ENCODE results near the gene COL2A1.

Gene COL2A1

GRCh38 chr12:48041591-48042423, 37.5 kb upstream of the COL2A1 start:
- H3K79me2 ChIP-seq (ENCODE audit: insufficient read depth, low read length), result no peaks in the 10 kb centered on the region
- no peak for TF ChIP-seq CTCF (IDR thresholded peaks at IDR 0.05; ENCODE audit: insufficient read depth, low read length, poor library complexity, severe bottlenecking)
- no peak for TF ChIP-seq EZH2phosphoT487 (conservative IDR thresholded peaks at IDR 0.05; ENCODE audit: low read length)
- H4K20me1 ChIP-seq (ENCODE audit: low read depth, low read length), result no peaks in the 10 kb centered on the region
- no peak overlapping the region for H3K4me2 ChIP-seq (ENCODE audit: low read depth, low read length, poor library complexity, severe bottlenecking)
- no peaks in the 10 kb centered on the region for H3K9me2 ChIP-seq (replicated peaks; ENCODE audit: insufficient read depth, low read length)
- H3K9ac ChIP-seq (ENCODE audit: low read length), result no peak overlapping the region
- no peak overlapping the region for H2AFZ ChIP-seq (ENCODE audit: low read depth, low read length, severe bottlenecking)
- H3K27me3 ChIP-seq (ENCODE audit: low read length), result no peaks in the 10 kb centered on the region
- no peaks in the 10 kb centered on the region for H3F3A ChIP-seq (ENCODE audit: insufficient read depth)
- H3K36me3 ChIP-seq (ENCODE audit: low read length), result 0 out of 2 replicates have a peak, but pooled peaks cover 4% of the 10 kb centered on the region
- no peak overlapping the region for H3K27ac ChIP-seq (ENCODE audit: low read depth, low read length)
- no peak overlapping the region for H3K4me3 ChIP-seq (ENCODE audit: insufficient read depth, low read length, poor library complexity, severe bottlenecking)
- H3K9me3 ChIP-seq (ENCODE audit: insufficient read depth, low read length), result no peaks in the 10 kb centered on the region

GRCh38 chr12:48040354-48040753, 36.1 kb upstream of the COL2A1 start:
- Histone ChIP-seq H3K9ac (ENCODE audit: low read length) (no peak overlapping the region), H3K27me3 (ENCODE audit: low read length) (no peaks in the 10 kb centered on the region), H3K9me3 (ENCODE audit: insufficient read depth, low read length) (no peaks in the 10 kb centered on the region), H3K4me2 (ENCODE audit: low read depth, low read length, poor library complexity, severe bottlenecking) (no peak overlapping the region), H3K27ac (ENCODE audit: low read depth, low read length) (no peak overlapping the region), H3K9me2 (replicated peaks; ENCODE audit: insufficient read depth, low read length) (no peaks in the 10 kb centered on the region), H3K36me3 (ENCODE audit: low read length) (0 out of 2 replicates have a peak, but pooled peaks cover 4% of the 10 kb centered on the region), H2AFZ (ENCODE audit: low read depth, low read length, severe bottlenecking) (no peak overlapping the region), H3F3A (ENCODE audit: insufficient read depth) (no peaks in the 10 kb centered on the region), H3K79me2 (ENCODE audit: insufficient read depth, low read length) (no peaks in the 10 kb centered on the region), H3K4me3 (ENCODE audit: insufficient read depth, low read length, poor library complexity, severe bottlenecking) (no peak overlapping the region), H4K20me1 (ENCODE audit: low read depth, low read length) (no peaks in the 10 kb centered on the region)
- TF ChIP-seq CTCF (IDR thresholded peaks at IDR 0.05; ENCODE audit: insufficient read depth, low read length, poor library complexity, severe bottlenecking) (no peak), EZH2phosphoT487 (conservative IDR thresholded peaks at IDR 0.05; ENCODE audit: low read length) (no peak)

- H3K4me3 ChIP-seq (ENCODE audit: insufficient read depth, low read length, poor library complexity, severe bottlenecking), result no peak overlapping the region
- TF ChIP-seq EZH2phosphoT487 (conservative IDR thresholded peaks at IDR 0.05; ENCODE audit: low read length), result no peak
- TF ChIP-seq CTCF (IDR thresholded peaks at IDR 0.05; ENCODE audit: insufficient read depth, low read length, poor library complexity, severe bottlenecking), result no peak
- H3K36me3 ChIP-seq (ENCODE audit: low read length), result 0 out of 2 replicates have a peak, but pooled peaks cover 4% of the 10 kb centered on the region
- H4K20me1 ChIP-seq (ENCODE audit: low read depth, low read length), result no peaks in the 10 kb centered on the region
- H3K27ac ChIP-seq (ENCODE audit: low read depth, low read length), result no peak overlapping the region
- no peak overlapping the region for H2AFZ ChIP-seq (ENCODE audit: low read depth, low read length, severe bottlenecking)
- H3K4me2 ChIP-seq (ENCODE audit: low read depth, low read length, poor library complexity, severe bottlenecking), result no peak overlapping the region
- H3K9me3 ChIP-seq (ENCODE audit: insufficient read depth, low read length), result no peaks in the 10 kb centered on the region
- no peaks in the 10 kb centered on the region for H3K9me2 ChIP-seq (replicated peaks; ENCODE audit: insufficient read depth, low read length)
- no peaks in the 10 kb centered on the region for H3F3A ChIP-seq (ENCODE audit: insufficient read depth)
- no peaks in the 10 kb centered on the region for H3K27me3 ChIP-seq (ENCODE audit: low read length)
- no peaks in the 10 kb centered on the region for H3K79me2 ChIP-seq (ENCODE audit: insufficient read depth, low read length)
- no peak overlapping the region for H3K9ac ChIP-seq (ENCODE audit: low read length)
Observed at GRCh38 chr12:48039151-48039550, 34.9 kb upstream of the COL2A1 start.
